ENCODE measurements around the gene PPP2R2B. TPM values are rescaled to one million over a fixed set of nuclear protein-coding genes. Genes with fewer than 3 reads are reported as not detected.

The PPP2R2B gene
- total and polyA plus RNA-seq, 2 donors (not counting 1 experiment from before 2014, with no cell fraction given): 0.67 to 1.5 TPM

GRCh38 chr5:146794326-146795029, 84.1 kb downstream of the PPP2R2B start:
- no peaks in the 10 kb centered on the region for H3K27me3 ChIP-seq (ENCODE audit: control insufficient read depth, insufficient read depth, low read length)
- TF ChIP-seq CTCF (conservative IDR thresholded peaks at IDR 0.05 in 1 of 2, IDR thresholded peaks at IDR 0.05 in 1 of 2; ENCODE audit: low read depth in 1 of 2, low read length in 2 of 2) (no peak), EZH2 (IDR thresholded peaks at IDR 0.05; ENCODE audit: low read length, missing control alignments) (no peak)
- no peak overlapping the region for H3K4me2 ChIP-seq (ENCODE audit: extremely low read depth, insufficient read depth, low read length)

DNA sequence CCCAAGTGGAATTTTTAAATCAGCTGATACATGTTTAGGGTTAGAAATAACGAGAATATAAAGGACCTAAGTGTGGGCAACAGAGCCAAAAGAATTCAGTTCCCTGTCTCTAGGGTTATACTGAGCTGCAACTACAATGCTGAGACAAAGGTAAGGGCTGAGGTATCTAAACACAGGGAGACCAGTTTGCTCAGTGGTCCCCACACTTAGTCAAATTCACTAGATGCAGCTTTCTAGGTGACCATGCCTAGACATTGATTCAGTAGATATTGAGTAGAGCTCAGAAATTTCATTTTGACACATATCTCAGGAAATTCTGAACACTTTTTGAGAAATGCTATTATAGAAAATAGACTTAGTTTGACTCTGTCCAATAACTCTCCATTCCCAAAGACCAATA, 84.8 kb downstream of the PPP2R2B start:
- H2AFZ ChIP-seq (ENCODE audit: low read length): no peak overlapping the region
- TF ChIP-seq CTCF (conservative IDR thresholded peaks at IDR 0.05 in 1 of 2, IDR thresholded peaks at IDR 0.05 in 1 of 2; ENCODE audit: low read depth in 1 of 2, low read length in 2 of 2) (no peak), EZH2 (IDR thresholded peaks at IDR 0.05; ENCODE audit: low read length, missing control alignments) (no peak)
- no peaks in the 10 kb centered on the region for H3K27me3 ChIP-seq (ENCODE audit: control insufficient read depth, insufficient read depth, low read length)
- no peak overlapping the region for H3K4me3 ChIP-seq (replicated peaks in 1 of 4; ENCODE audit: control extremely low read depth in 1 of 4, insufficient read depth in 1 of 4, low read depth in 3 of 4, low read length in 4 of 4)
- no peaks in the 10 kb centered on the region for H4K20me1 ChIP-seq (ENCODE audit: control insufficient read depth, extremely low read depth, insufficient read depth, low read length)
- no peak overlapping the region for H3K4me2 ChIP-seq (ENCODE audit: extremely low read depth, insufficient read depth, low read length)
- H3K36me3 ChIP-seq (ENCODE audit: control insufficient read depth, insufficient read depth, low read length): no peaks in the 10 kb centered on the region
- DNase-seq (ENCODE audit: low read depth in 2 of 2): no peak
- H3K4me1 ChIP-seq (ENCODE audit: control insufficient read depth, extremely low read depth, insufficient read depth, low read length): no peaks in the 10 kb centered on the region
- no peaks in the 10 kb centered on the region for H3K79me2 ChIP-seq (ENCODE audit: control insufficient read depth, insufficient read depth, low read length)
- H3K27ac ChIP-seq (ENCODE audit: insufficient read depth, low read length): no peak overlapping the region
- H3K9ac ChIP-seq (ENCODE audit: insufficient read depth, low read length): no peak overlapping the region
- no peaks in the 10 kb centered on the region for H3K9me3 ChIP-seq (ENCODE audit: control insufficient read depth, insufficient read depth, low read depth, low read length)

More at GRCh38 chr5:146794326-146795029, 84.1 kb downstream of the PPP2R2B start:
- Histone ChIP-seq H3K79me2 (ENCODE audit: control insufficient read depth, insufficient read depth, low read length) (no peaks in the 10 kb centered on the region), H3K4me1 (ENCODE audit: control insufficient read depth, extremely low read depth, insufficient read depth, low read length) (no peaks in the 10 kb centered on the region), H3K36me3 (ENCODE audit: control insufficient read depth, insufficient read depth, low read length) (no peaks in the 10 kb centered on the region), H4K20me1 (ENCODE audit: control insufficient read depth, extremely low read depth, insufficient read depth, low read length) (no peaks in the 10 kb centered on the region), H2AFZ (ENCODE audit: low read length) (no peak overlapping the region), H3K4me3 (replicated peaks in 1 of 4; ENCODE audit: control extremely low read depth in 1 of 4, insufficient read depth in 1 of 4, low read depth in 3 of 4, low read length in 4 of 4) (no peak overlapping the region), H3K9ac (ENCODE audit: insufficient read depth, low read length) (no peak overlapping the region), H3K9me3 (ENCODE audit: control insufficient read depth, insufficient read depth, low read depth, low read length) (no peaks in the 10 kb centered on the region), H3K27ac (ENCODE audit: insufficient read depth, low read length) (no peak overlapping the region)
- peak in 1 of 2 donors; percentile 54 for DNase-seq (ENCODE audit: low read depth in 2 of 2)

- Histone ChIP-seq H3K27me3 (ENCODE audit: control insufficient read depth, insufficient read depth, low read length) (no peaks in the 10 kb centered on the region), H3K27ac (ENCODE audit: insufficient read depth, low read length) (no peak overlapping the region), H3K36me3 (ENCODE audit: control insufficient read depth, insufficient read depth, low read length) (no peaks in the 10 kb centered on the region), H3K4me2 (ENCODE audit: extremely low read depth, insufficient read depth, low read length) (no peak overlapping the region), H3K9me3 (ENCODE audit: control insufficient read depth, insufficient read depth, low read depth, low read length) (no peaks in the 10 kb centered on the region), H3K9ac (ENCODE audit: insufficient read depth, low read length) (no peak overlapping the region), H4K20me1 (ENCODE audit: control insufficient read depth, extremely low read depth, insufficient read depth, low read length) (no peaks in the 10 kb centered on the region), H3K4me1 (ENCODE audit: control insufficient read depth, extremely low read depth, insufficient read depth, low read length) (no peaks in the 10 kb centered on the region), H2AFZ (ENCODE audit: low read length) (no peak overlapping the region), H3K4me3 (replicated peaks in 1 of 4; ENCODE audit: control extremely low read depth in 1 of 4, insufficient read depth in 1 of 4, low read depth in 3 of 4, low read length in 4 of 4) (no peak overlapping the region), H3K79me2 (ENCODE audit: control insufficient read depth, insufficient read depth, low read length) (no peaks in the 10 kb centered on the region)
- DNase-seq (ENCODE audit: low read depth in 2 of 2): no peak
- TF ChIP-seq CTCF (conservative IDR thresholded peaks at IDR 0.05 in 1 of 2, IDR thresholded peaks at IDR 0.05 in 1 of 2; ENCODE audit: low read depth in 1 of 2, low read length in 2 of 2) (no peak), EZH2 (IDR thresholded peaks at IDR 0.05; ENCODE audit: low read length, missing control alignments) (no peak)
Measured at GRCh38 chr5:146791471-146791870, 87.1 kb downstream of the PPP2R2B start.

All from fibroblast of lung (primary cell).